Activated CD4-positive, alpha-beta T cell treated with anti-CD3 and anti-CD28 coated beads for 36 hours (primary cell): ENCODE data around the gene WDFY4. TPM values are rescaled to one million over a fixed set of nuclear protein-coding genes. Genes with fewer than 3 reads are reported as not detected.
A peak's percentile ranks its signal among the peaks of the same experiment; 100 is the strongest.

Source experiments
- ATAC-seq: fragments of 200-7000 bp; cut with Tn5 transposase; one replicate; pipeline ENCODE4 v1.10.0; 2021; ENCODE audit warnings: mild to moderate bottlenecking, moderate library complexity
- CTCF ChIA-PET: fragments of 350-600 bp; sonication (Branson Sonifier 250); formaldehyde crosslinking; loops from one replicate; lab custom pipeline; 2021; ENCODE audit warnings: antibody characterized with exemption; lab: Charles Lee
- POLR2A ChIA-PET: fragments of 350-600 bp; sonication (Branson Sonifier 250); formaldehyde crosslinking; loops from one replicate; lab custom pipeline; 2021; ENCODE audit warnings: antibody characterized with exemption, inconsistent platforms; lab: Charles Lee
- DNase-seq: peaks from one replicate; pipeline ENCODE4 v3.0.0-alpha.2; 2020
- H3K27ac Mint-ChIP-seq: one replicate; pipeline ENCODE4 v1.8.0; 2021; ENCODE audit warnings: mixed read lengths
- H3K27me3 Mint-ChIP-seq: one replicate; pipeline ENCODE4 v1.8.0; 2021; ENCODE audit warnings: mixed read lengths
- H3K36me3 Mint-ChIP-seq: one replicate; pipeline ENCODE4 v1.8.0; 2021; ENCODE audit warnings: low read depth, mixed read lengths
- H3K4me1 Mint-ChIP-seq: one replicate; pipeline ENCODE4 v1.8.0; 2021; ENCODE audit warnings: mixed read lengths
- H3K4me3 Mint-ChIP-seq: one replicate; pipeline ENCODE4 v1.8.0; 2021; ENCODE audit warnings: mild to moderate bottlenecking, moderate library complexity, mixed read lengths
- H3K9me3 Mint-ChIP-seq: one replicate; pipeline ENCODE4 v1.8.0; 2021; ENCODE audit warnings: low read depth, mixed read lengths
- intact Hi-C, 2 experiments: fragments of 100-400 bp; cut with DNase I in 1 of 2; cut with micrococcal nuclease in 1 of 2; formaldehyde crosslinking; loops; one replicate each; pipeline versions ENCODE4 v1.14.2 to v1.15.1; 2022 to 2024; cut with DNase I, micrococcal nuclease
- total RNA-seq, 2 experiments: library from RNA; stranded (reverse); gene quantifications; one replicate each; pipeline ENCODE4 v1.2.3, GENCODE V29; 2021

WDFY4 gene
- total RNA-seq, 2 experiments from 2014 or later, result 0.07 to 0.09 TPM

DNA sequence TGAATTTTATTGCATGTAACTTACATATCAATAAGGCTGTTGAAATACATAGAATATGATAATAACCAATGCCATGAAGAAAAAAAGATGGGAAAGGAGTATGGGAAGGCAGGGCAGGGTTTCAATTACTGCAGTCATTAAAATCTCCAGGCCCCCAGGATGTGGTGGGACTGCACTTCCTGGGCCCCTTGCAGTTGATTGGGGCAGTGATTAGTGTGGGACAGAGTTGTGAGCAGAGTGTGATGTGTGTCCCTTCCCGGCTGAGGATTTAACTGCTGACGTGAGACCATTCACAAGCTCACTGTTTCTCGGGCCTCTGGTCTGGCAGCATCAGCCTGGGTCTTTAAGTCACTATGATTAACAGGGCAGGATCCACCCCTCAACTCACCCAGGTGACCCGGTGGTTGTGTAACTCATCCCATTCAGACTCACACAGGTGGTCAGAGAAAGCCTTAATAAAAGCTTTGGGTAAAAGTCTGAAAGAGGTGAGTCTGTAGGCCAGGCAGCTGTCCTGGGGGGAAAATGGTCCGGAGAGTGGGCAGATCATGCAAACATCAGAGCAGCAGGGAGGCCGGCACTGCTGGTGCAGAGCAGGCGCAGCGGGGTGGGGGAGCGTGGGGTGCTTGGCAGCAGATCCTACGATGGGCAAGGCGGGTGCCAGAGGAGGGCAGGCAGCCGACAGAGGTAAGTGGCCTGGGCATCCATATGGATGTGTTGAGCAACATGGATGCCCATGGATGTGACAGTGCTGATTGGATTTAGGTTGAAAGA is 36.3 kb upstream of the WDFY4 start:
- Mint-ChIP-seq H3K27ac (no peak overlapping the region), H3K36me3 (no peaks in the 10 kb centered on the region), H3K9me3 (no peaks in the 10 kb centered on the region), H3K27me3 (peaks cover 16% of the 10 kb centered on the region), H3K4me3 (no peak overlapping the region), H3K4me1 (no peaks in the 10 kb centered on the region)
- CTCF ChIA-PET, result interaction anchor here (3.1 kb wide), 1 partner anchor 9 kb away, joined by 13 read pairs; no protein-coding TSS in a partner anchor
- DNase-seq (no peak), ATAC-seq (no peak)
- POLR2A ChIA-PET, result no interaction called here
- intact Hi-C loops, result no loop called here

DNA sequence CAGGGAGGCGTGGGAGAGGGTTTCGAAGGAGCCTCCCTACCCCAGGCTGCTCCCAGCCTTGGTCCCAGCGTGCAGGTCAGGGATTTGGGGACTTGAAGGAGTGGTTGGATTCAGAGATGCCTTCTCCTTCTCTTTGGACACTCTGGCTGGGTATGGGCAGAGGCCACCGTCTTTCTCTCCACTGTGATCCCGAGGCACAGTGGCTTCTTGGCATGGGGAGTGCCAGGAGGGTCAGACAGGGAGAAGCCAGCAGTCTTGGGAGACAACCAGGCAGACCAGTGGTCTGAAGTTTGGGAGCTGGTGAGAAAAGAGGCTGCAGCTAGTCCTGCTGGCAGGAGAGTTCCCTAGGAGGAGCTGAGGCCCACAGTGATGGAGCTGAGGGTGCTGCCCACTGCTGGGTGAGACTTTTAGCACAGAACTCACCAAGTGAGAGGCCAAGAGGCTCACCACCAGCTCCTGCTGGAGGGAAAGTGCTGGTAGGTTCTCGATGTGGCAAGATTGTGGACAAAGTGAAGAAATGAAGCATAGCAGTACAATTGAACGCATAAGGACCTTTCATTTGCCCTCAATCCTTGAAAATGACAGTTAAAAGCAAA is 35.2 kb upstream of the WDFY4 start:
- Mint-ChIP-seq H3K4me1 (no peaks in the 10 kb centered on the region), H3K27ac (no peak overlapping the region), H3K4me3 (no peak overlapping the region), H3K9me3 (no peaks in the 10 kb centered on the region), H3K36me3 (no peaks in the 10 kb centered on the region), H3K27me3 (peaks cover 20% of the 10 kb centered on the region)
- ChIA-PET CTCF (interaction anchor here (0.6 to 1.1 kb wide), 2 partner anchors 9 to 103 kb away, joined by 3 read pairs; no protein-coding TSS in a partner anchor), POLR2A (no interaction called here)
- ATAC-seq (no peak), DNase-seq (no peak)
- intact Hi-C loops, result no loop called here

DNA sequence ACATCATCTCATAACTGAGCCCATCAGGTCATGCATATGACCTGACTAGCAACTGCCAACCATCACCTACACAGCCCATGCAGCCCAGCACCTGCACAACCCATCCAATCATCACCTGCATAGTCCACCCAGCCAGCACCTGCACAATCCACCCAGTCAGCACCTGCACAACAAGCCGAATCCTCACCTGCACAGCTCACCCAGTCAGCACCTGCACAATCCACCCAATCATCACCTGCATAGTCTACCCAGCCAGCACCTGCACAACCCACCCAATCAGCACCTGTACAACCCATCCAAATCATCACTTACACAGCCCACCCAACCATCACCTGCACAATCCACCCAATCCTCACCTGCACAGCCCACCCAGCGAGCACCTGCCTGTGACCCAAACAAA is 33.4 kb upstream of the WDFY4 start:
- no peaks in the 10 kb centered on the region for H3K9me3 Mint-ChIP-seq
- H3K4me1 Mint-ChIP-seq, result no peaks in the 10 kb centered on the region
- no peak overlapping the region for H3K27ac Mint-ChIP-seq
- H3K27me3 Mint-ChIP-seq, result peaks cover 22% of the 10 kb centered on the region
- DNase-seq (no peak), ATAC-seq (no peak)
- ChIA-PET POLR2A (no interaction called here), CTCF (interaction anchor here (0.7 kb wide), 1 partner anchor 50 kb away, joined by 3 read pairs; no protein-coding TSS in a partner anchor)
- H3K36me3 Mint-ChIP-seq, result no peaks in the 10 kb centered on the region
- H3K4me3 Mint-ChIP-seq, result no peak overlapping the region
- intact Hi-C loops, result no loop called here

- H3K9me3 Mint-ChIP-seq, result no peaks in the 10 kb centered on the region
- H3K27me3 Mint-ChIP-seq, result peaks cover 24% of the 10 kb centered on the region
- POLR2A ChIA-PET, result no interaction called here
- ATAC-seq, result no peak
- no peaks in the 10 kb centered on the region for H3K36me3 Mint-ChIP-seq
- H3K4me1 Mint-ChIP-seq, result peaks cover 5% of the 10 kb centered on the region
- intact Hi-C loops, result no loop called here
- no peak overlapping the region for H3K4me3 Mint-ChIP-seq
- no peak for DNase-seq
- no peak overlapping the region for H3K27ac Mint-ChIP-seq
- CTCF ChIA-PET, result interaction anchor here (0.9 kb wide), 1 partner anchor 9 kb away, joined by 3 read pairs; no protein-coding TSS in a partner anchor
Observed at GRCh38 chr10:48651839-48652238, 32.8 kb upstream of the WDFY4 start.

DNA sequence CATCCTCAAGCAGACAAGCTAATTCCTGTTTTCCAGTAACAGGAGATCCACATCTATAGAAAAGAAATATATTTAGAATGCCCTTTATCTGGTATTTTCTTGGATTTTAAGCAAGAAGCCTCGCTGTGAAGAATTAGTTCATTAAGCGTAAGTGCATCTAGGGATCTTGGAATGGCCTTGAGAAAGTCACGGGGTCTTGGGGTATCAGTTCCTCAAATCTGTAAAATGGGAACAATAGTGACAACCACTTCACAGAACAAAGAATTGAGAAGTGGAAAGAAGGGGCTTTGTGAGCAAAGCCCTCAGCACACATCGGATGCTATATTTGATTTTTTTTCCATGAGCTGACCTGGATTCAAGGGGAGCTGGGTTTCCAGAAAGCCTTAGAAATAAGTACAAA is 32.3 kb upstream of the WDFY4 start:
- Mint-ChIP-seq H3K4me3 (no peak overlapping the region), H3K27ac (no peak overlapping the region), H3K9me3 (no peaks in the 10 kb centered on the region), H3K27me3 (peaks cover 24% of the 10 kb centered on the region), H3K36me3 (no peaks in the 10 kb centered on the region), H3K4me1 (peaks cover 5% of the 10 kb centered on the region)
- DNase-seq (no peak), ATAC-seq (no peak)
- POLR2A ChIA-PET, result no interaction called here
- CTCF ChIA-PET, result interaction anchor here (0.9 kb wide), 1 partner anchor 9 kb away, joined by 3 read pairs; no protein-coding TSS in a partner anchor
- intact Hi-C loops, result no loop called here

- intact Hi-C loops, result no loop called here
- CTCF ChIA-PET, result no interaction called here
- H3K4me1 Mint-ChIP-seq, result peaks cover 5% of the 10 kb centered on the region
- DNase-seq (no peak), ATAC-seq (no peak)
- H3K36me3 Mint-ChIP-seq, result no peaks in the 10 kb centered on the region
- no peak overlapping the region for H3K4me3 Mint-ChIP-seq
- no peaks in the 10 kb centered on the region for H3K9me3 Mint-ChIP-seq
- H3K27ac Mint-ChIP-seq, result no peak overlapping the region
- H3K27me3 Mint-ChIP-seq, result peaks cover 24% of the 10 kb centered on the region
- POLR2A ChIA-PET, result no interaction called here
Observed at GRCh38 chr10:48653347-48653746, 31.3 kb upstream of the WDFY4 start.

GRCh38 chr10:48653944-48654698 is 30.6 kb upstream of the WDFY4 start:
- Mint-ChIP-seq H3K27me3 (peaks cover 21% of the 10 kb centered on the region), H3K4me3 (no peak overlapping the region), H3K36me3 (no peaks in the 10 kb centered on the region), H3K9me3 (no peaks in the 10 kb centered on the region), H3K27ac (no peak overlapping the region), H3K4me1 (peaks cover 5% of the 10 kb centered on the region)
- CTCF ChIA-PET, result interaction anchor here (0.7 to 3.8 kb wide), 2 partner anchors 44 to 290 kb away, joined by 3 to 18 read pairs; no protein-coding TSS in a partner anchor
- DNase-seq (no peak), ATAC-seq (no peak)
- POLR2A ChIA-PET, result no interaction called here
- intact Hi-C loops, result no loop called here

GRCh38 chr10:48655411-48656240 is 29.0 kb upstream of the WDFY4 start:
- Mint-ChIP-seq H3K36me3 (no peaks in the 10 kb centered on the region), H3K27me3 (peaks cover 21% of the 10 kb centered on the region), H3K27ac (no peak overlapping the region), H3K9me3 (no peaks in the 10 kb centered on the region), H3K4me1 (peaks cover 5% of the 10 kb centered on the region), H3K4me3 (no peak overlapping the region)
- DNase-seq (peak; percentile 35), ATAC-seq (peak; percentile 13)
- intact Hi-C loops, result loop anchor here (1.0 to 5.0 kb wide), 6 partner anchors 47 to 857 kb away; partner anchors contain the start of genes DRGX (in 1 of the 2) and MAPK8 (in 1 of the 2)
- ChIA-PET POLR2A (interaction anchor here (0.8 kb wide), 1 partner anchor 206 kb away, joined by 3 read pairs; no protein-coding TSS in a partner anchor), CTCF (interaction anchor here (0.6 to 3.8 kb wide), 30 partner anchors 8 to 1030 kb away, joined by 3 to 20 read pairs (median 4); no protein-coding TSS in a partner anchor)

DNA sequence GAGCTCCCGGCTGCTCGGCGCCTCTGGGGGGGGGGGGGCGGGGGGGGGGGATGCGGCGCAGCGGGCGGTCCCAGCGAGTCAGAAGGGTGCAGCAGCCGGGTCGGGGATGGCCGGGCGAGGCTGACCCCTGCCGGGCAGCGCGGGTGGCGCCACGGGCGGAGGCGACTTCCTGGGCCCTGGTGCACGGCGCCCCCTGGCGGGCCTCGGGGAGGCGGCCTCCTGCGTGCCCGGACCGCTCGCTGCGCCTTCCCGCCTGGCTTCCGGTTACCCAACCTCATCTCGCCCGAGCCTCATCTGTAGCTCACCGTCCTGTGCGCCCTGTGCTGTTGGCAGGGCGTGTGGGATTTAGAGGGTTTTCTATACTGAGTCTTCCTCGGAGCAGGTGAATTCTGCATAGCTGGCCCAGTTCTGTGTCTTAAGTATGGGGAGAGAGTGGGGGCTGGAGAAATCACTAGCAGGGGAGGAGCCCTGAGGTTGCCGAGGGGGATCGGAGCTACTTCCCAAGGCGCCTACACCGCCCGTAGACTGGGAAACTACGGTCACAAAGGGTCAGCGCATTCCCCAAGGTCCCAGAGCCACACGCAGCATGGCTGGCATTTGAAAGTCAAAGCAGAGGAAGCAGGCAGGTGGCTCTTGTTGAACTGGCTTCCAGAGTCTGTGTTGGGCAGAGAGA is 28.3 kb upstream of the WDFY4 start:
- intact Hi-C loops, result loop anchor here (1.0 to 5.0 kb wide), 6 partner anchors 48 to 856 kb away; partner anchors contain the start of genes DRGX (in 1 of the 2) and MAPK8 (in 1 of the 2)
- peaks cover 5% of the 10 kb centered on the region for H3K4me1 Mint-ChIP-seq
- H3K36me3 Mint-ChIP-seq, result no peaks in the 10 kb centered on the region
- ATAC-seq (peak; percentile 97), DNase-seq (peak; percentile 95)
- H3K9me3 Mint-ChIP-seq, result no peaks in the 10 kb centered on the region
- POLR2A ChIA-PET, result interaction anchor here (0.8 kb wide), 1 partner anchor 207 kb away, joined by 3 read pairs; no protein-coding TSS in a partner anchor
- CTCF ChIA-PET, result interaction anchor here (0.5 to 3.8 kb wide), 54 partner anchors 9 to 1029 kb away, joined by 3 to 20 read pairs (median 4); partner anchors contain the start of genes ERCC6 and WDFY4
- H3K27ac Mint-ChIP-seq, result peak overlapping the region; percentile 62
- peaks cover 20% of the 10 kb centered on the region for H3K27me3 Mint-ChIP-seq
- H3K4me3 Mint-ChIP-seq, result peak overlapping the region; percentile 67

GRCh38 chr10:48656914-48657305 is 27.8 kb upstream of the WDFY4 start:
- Mint-ChIP-seq H3K36me3 (no peaks in the 10 kb centered on the region), H3K4me1 (peaks cover 5% of the 10 kb centered on the region), H3K4me3 (peak overlapping the region; percentile 67), H3K27me3 (peaks cover 17% of the 10 kb centered on the region), H3K9me3 (no peaks in the 10 kb centered on the region), H3K27ac (no peak overlapping the region)
- intact Hi-C loops, result loop anchor here (1.0 to 5.0 kb wide), 6 partner anchors 49 to 856 kb away; partner anchors contain the start of genes DRGX (in 1 of the 2) and MAPK8 (in 1 of the 2)
- POLR2A ChIA-PET, result no interaction called here
- ATAC-seq (no peak), DNase-seq (no peak)
- CTCF ChIA-PET, result interaction anchor here (0.5 to 3.8 kb wide), 54 partner anchors 8 to 882 kb away, joined by 3 to 20 read pairs (median 4); partner anchors contain the start of genes ERCC6 and WDFY4
